Activated CD4-positive, alpha-beta T cell treated with anti-CD3 and anti-CD28 coated beads, Interleukin-2, amount 50 U/mL, for 4 hours (primary cell): ENCODE data around the gene MIPOL1.
"Not testable (repeated sequence)": the region's sequence is repeated elsewhere in the genome, so short reads cannot be mapped to it uniquely, and the experiment has no call there.

ENCODE experiments used
- DNase-seq, 2 experiments: peaks; one replicate each; pipeline ENCODE4 v3.0.0-alpha.2; 2020

The MIPOL1 gene

GRCh38 chr14:37469650-37470049, 271.9 kb downstream of the MIPOL1 start:
- no peak for DNase-seq

- no peak for DNase-seq
Observed at GRCh38 chr14:37470251-37470650, 272.5 kb downstream of the MIPOL1 start.

GRCh38 chr14:37472906-37473305, 275.2 kb downstream of the MIPOL1 start:
- DNase-seq = no peak

- no peak for DNase-seq
Observed at GRCh38 chr14:37474191-37474590, 276.5 kb downstream of the MIPOL1 start.

GRCh38 chr14:37480446-37481290, 282.9 kb downstream of the MIPOL1 start:
- DNase-seq = no peak

GRCh38 chr14:37482428-37482827, 284.7 kb downstream of the MIPOL1 start:
- no peak for DNase-seq

- DNase-seq = no peak
Observed at GRCh38 chr14:37483672-37484071, 285.9 kb downstream of the MIPOL1 start.

- no peak for DNase-seq
Observed at GRCh38 chr14:37490607-37491006, 292.9 kb downstream of the MIPOL1 start.

- DNase-seq = no peak
Observed at GRCh38 chr14:37491076-37491475, 293.3 kb downstream of the MIPOL1 start.

- DNase-seq = no peak
Observed at GRCh38 chr14:37493606-37494005, 295.9 kb downstream of the MIPOL1 start.

- DNase-seq = no peak
Observed at GRCh38 chr14:37497422-37497821, 299.7 kb downstream of the MIPOL1 start.

GRCh38 chr14:37501877-37502276, 304.1 kb downstream of the MIPOL1 start:
- DNase-seq = no peak

GRCh38 chr14:37508503-37508902, 310.8 kb downstream of the MIPOL1 start:
- no peak for DNase-seq

- DNase-seq = no peak
Observed at GRCh38 chr14:37512173-37512572, 314.4 kb downstream of the MIPOL1 start.

GRCh38 chr14:37515771-37516170, 318.0 kb downstream of the MIPOL1 start:
- DNase-seq = no peak

GRCh38 chr14:37526994-37527393, 329.3 kb downstream of the MIPOL1 start:
- DNase-seq = no peak

GRCh38 chr14:37539992-37540391, 342.3 kb downstream of the MIPOL1 start:
- DNase-seq = no peak

- DNase-seq = no peak
Observed at GRCh38 chr14:37544407-37544806, 346.7 kb downstream of the MIPOL1 start.

GRCh38 chr14:37545174-37545573, 347.4 kb downstream of the MIPOL1 start:
- DNase-seq = no peak

GRCh38 chr14:37546621-37547447, 349.1 kb downstream of the MIPOL1 start:
- DNase-seq = no peak

- DNase-seq = no peak
Observed at GRCh38 chr14:37550511-37550910, 352.8 kb downstream of the MIPOL1 start.

- DNase-seq = no peak
Observed at GRCh38 chr14:37551119-37551518, 353.4 kb downstream of the MIPOL1 start.

- DNase-seq = no peak
Observed at GRCh38 chr14:37553935-37554550, 356.3 kb downstream of the MIPOL1 start.

- DNase-seq = not testable (repeated sequence)
Observed at GRCh38 chr14:37555596-37555995, 357.9 kb downstream of the MIPOL1 start.
